Psoas muscle (tissue), 8 donors: ENCODE measurements around the gene TMEM154. TPM values are rescaled to one million over a fixed set of nuclear protein-coding genes. Genes with fewer than 3 reads are reported as not detected.
"Not testable (repeated sequence)": the region's sequence is repeated elsewhere in the genome, so short reads cannot be mapped to it uniquely, and the experiment has no call there.

ENCODE experiments used
- ATAC-seq, 4 donors: fragments of 200-7000 bp; cut with Tn5 transposase; one replicate each; pipeline ENCODE4 v1.9.1; 2020; ENCODE audit warnings: moderate library complexity in 3 of 4, mild to moderate bottlenecking in 2 of 4
- DNase-seq, 2 donors: peaks; one replicate each; pipeline ENCODE4 v3.0.0-alpha.2; 2020
- H3K27ac ChIP-seq: fragments of 200-600 bp; one replicate; pipeline ENCODE4 v1.8.0; 2022
- H3K27me3 ChIP-seq, 3 donors: fragments of 200-600 bp in 1 of 3; one replicate each; pipeline versions ENCODE4 v1.6.1 to v1.8.0; 2013 to 2022; ENCODE audit warnings: low read length in 2 of 3, mild to moderate bottlenecking in 2 of 3, moderate library complexity in 1 of 3; ENCODE audit not compliant: insufficient read depth in 3 of 3
- H3K36me3 ChIP-seq, 2 donors: fragments of 200-600 bp in 1 of 2; one replicate each; pipeline versions ENCODE4 v1.6.1 to v1.8.0; 2013 to 2022; ENCODE audit warnings: low read depth in 1 of 2, mild to moderate bottlenecking in 1 of 2, moderate library complexity in 1 of 2; ENCODE audit not compliant: insufficient read depth in 1 of 2
- H3K4me1 ChIP-seq: fragments of 200-600 bp; one replicate; pipeline ENCODE4 v1.8.0; 2022
- H3K4me3 ChIP-seq: fragments of 200-600 bp; one replicate; pipeline ENCODE4 v1.8.0; 2022; ENCODE audit warnings: mild to moderate bottlenecking
- H3K9me3 ChIP-seq: fragments of 200-600 bp; one replicate; pipeline ENCODE4 v1.8.0; 2022
- CTCF ChIP-seq: fragments of 200-600 bp; IDR thresholded peaks from one replicate; pipeline ENCODE4 v1.8.0; 2022; ENCODE audit warnings: antibody characterized with exemption
- WGBS, 3 donors: extraction: QIAGEN DNeasy Blood & Tissue Kit; methylation state at CpG; one replicate each; pipeline versions ENCODE4 v1.1.6 to v1.1.7; 2013; 5-methylcytosine and 5-hydroxymethylcytosine counted together
- intact Hi-C, 2 donors: fragments of 100-400 bp; cut with DNase I; formaldehyde crosslinking; loops; one replicate each; pipeline versions ENCODE4 v1.11.0 to v1.14.2; 2022
- polyA plus RNA-seq, 3 donors: library from polyadenylated mRNA; stranded (reverse); fragments of 200-250 nt; gene quantifications; one replicate each; pipeline ENCODE4 v1.2.3, GENCODE V29; 2013
- total RNA-seq, 4 donors: library from RNA; stranded (reverse); fragmentation: NEBNext Ultra II Directional in 2 of 4; extraction: Animal tissue kit (Norgen Biotek cat#: 25700) in 2 of 4; gene quantifications; one replicate each; pipeline versions ENCODE4 v1.2.1 to v1.2.4, GENCODE V29; 2021 to 2023
- donor health status: healthy with polysubstance abuse.
- donor health status: DM: no; HTN: no; CAD: no; lungs with moderate emphysema.
- donor health status: Bipolar disorder and iron deficiency.
- donor health status: healthy.
- donor health status: DM: yes; HTN: yes; CAD: no.
- donor health status: DM: no; HTN: no; CAD: no.
- donor health status: DM: no; HTN: no; CAD: no.
- donor health status: DM: yes; HTN: yes; CAD: no.

TMEM154 gene
- total and polyA plus RNA-seq, 7 donors: 0.06 to 0.98 (median 0.40) TPM

GRCh38 chr4:152667781-152668180, 12.0 kb downstream of the TMEM154 start:
- H3K27ac ChIP-seq: no peak overlapping the region
- DNase-seq (no peak), ATAC-seq (no peak)
- no peaks in the 10 kb centered on the region for H3K9me3 ChIP-seq
- no peaks in the 10 kb centered on the region for H3K27me3 ChIP-seq
- intact Hi-C loops: no loop called here
- H3K36me3 ChIP-seq: no peaks in the 10 kb centered on the region
- H3K4me1 ChIP-seq: no peaks in the 10 kb centered on the region
- no peak overlapping the region for H3K4me3 ChIP-seq
- 80 to 82% (median 81%) methylated on average over 3 of the region's 3 CpGs for WGBS, 3 donors
- TF ChIP-seq CTCF: no peak

GRCh38 chr4:152666946-152667345, 12.9 kb downstream of the TMEM154 start:
- 82 to 86% (median 82%) methylated on average over 6 of the region's 6 CpGs for WGBS, 3 donors
- ATAC-seq (no peak), DNase-seq (no peak)
- intact Hi-C loops: no loop called here
- Histone ChIP-seq H3K4me1 (no peaks in the 10 kb centered on the region), H3K9me3 (no peaks in the 10 kb centered on the region), H3K4me3 (no peak overlapping the region), H3K27me3 (no peaks in the 10 kb centered on the region), H3K27ac (no peak overlapping the region), H3K36me3 (no peaks in the 10 kb centered on the region)
- no peak for TF ChIP-seq CTCF

GRCh38 chr4:152665691-152666395, 14.0 kb downstream of the TMEM154 start:
- no peak overlapping the region for H3K27ac ChIP-seq
- intact Hi-C loops: no loop called here
- ATAC-seq: no peak
- no peaks in the 10 kb centered on the region for H3K9me3 ChIP-seq
- H3K4me3 ChIP-seq: no peak overlapping the region
- H3K36me3 ChIP-seq: no peaks in the 10 kb centered on the region
- WGBS, 3 donors: 84 to 89% (median 87%) methylated on average over 7 of the region's 7 CpGs
- no peaks in the 10 kb centered on the region for H3K4me1 ChIP-seq
- H3K27me3 ChIP-seq: no peaks in the 10 kb centered on the region
- no peak for DNase-seq
- TF ChIP-seq CTCF: no peak

GRCh38 chr4:152664067-152664378, 15.8 kb downstream of the TMEM154 start:
- H3K9me3 ChIP-seq, DNase-seq, H3K27me3 ChIP-seq, H3K36me3 ChIP-seq, ATAC-seq, H3K4me3 ChIP-seq, intact Hi-C loops, H3K27ac ChIP-seq, H3K4me1 ChIP-seq: not testable (repeated sequence)
- 67 to 84% (median 83%) methylated on average over 4 to 5 of the region's 5 CpGs for WGBS, 3 donors

- WGBS, 3 donors: 51 to 67% (median 57%) methylated on average over 6 of the region's 6 CpGs
- no peak for ATAC-seq
- intact Hi-C loops: no loop called here
These were observed 16.4 kb downstream of the TMEM154 start for GRCh38 chr4:152663203-152664066.

More at GRCh38 chr4:152663203-152664066, 16.4 kb downstream of the TMEM154 start:
- no peaks in the 10 kb centered on the region for H3K4me1 ChIP-seq
- no peaks in the 10 kb centered on the region for H3K36me3 ChIP-seq
- H3K27me3 ChIP-seq: no peaks in the 10 kb centered on the region
- TF ChIP-seq CTCF: no peak
- no peak overlapping the region for H3K4me3 ChIP-seq
- peaks cover 4% of the 10 kb centered on the region for H3K9me3 ChIP-seq
- no peak for DNase-seq
- H3K27ac ChIP-seq: no peak overlapping the region
